GM19438 (cell line): ENCODE results near the gene IFNGR2.
"Not testable (repeated sequence)": the region's sequence is repeated elsewhere in the genome, so short reads cannot be mapped to it uniquely, and the experiment has no call there.

Experiments
- ATAC-seq: cut with Tn5 transposase; IDR thresholded peaks from one replicate; pipeline ENCODE4 v1.9.1; 2021; ENCODE audit warnings: low read depth; ENCODE audit not compliant: unreplicated experiment

IFNGR2 gene

GRCh38 chr21:33403128-33403785 is at the start of gene IFNGR2:
Gene IFNGR2 (plus strand): TSS chr21:33403413. CDS start chr21:33403544, 131 bp downstream.
- no peak for ATAC-seq

GRCh38 chr21:33355355-33355754 is 47.9 kb upstream of the IFNGR2 start:
- no peak for ATAC-seq

GRCh38 chr21:33355996-33356395 is 47.2 kb upstream of the IFNGR2 start:
- no peak for ATAC-seq

- no peak for ATAC-seq
Measured at GRCh38 chr21:33357177-33357576, 46.0 kb upstream of the IFNGR2 start.

GRCh38 chr21:33359446-33359845 is 43.8 kb upstream of the IFNGR2 start:
- ATAC-seq = no peak

- ATAC-seq = no peak
Measured at GRCh38 chr21:33360281-33360680, 42.9 kb upstream of the IFNGR2 start.

GRCh38 chr21:33360881-33361602 is 42.2 kb upstream of the IFNGR2 start:
- ATAC-seq = no peak

GRCh38 chr21:33362044-33362555 is 41.1 kb upstream of the IFNGR2 start:
- ATAC-seq = no peak

GRCh38 chr21:33363911-33364609 is 39.2 kb upstream of the IFNGR2 start:
- ATAC-seq = not testable (repeated sequence)

- no peak for ATAC-seq
Measured at GRCh38 chr21:33364830-33365229, 38.4 kb upstream of the IFNGR2 start.

GRCh38 chr21:33367309-33367973 is 35.8 kb upstream of the IFNGR2 start:
- no peak for ATAC-seq

GRCh38 chr21:33368124-33368523 is 35.1 kb upstream of the IFNGR2 start:
- no peak for ATAC-seq

- no peak for ATAC-seq
Measured at GRCh38 chr21:33368576-33368975, 34.6 kb upstream of the IFNGR2 start.

GRCh38 chr21:33369586-33369985 is 33.6 kb upstream of the IFNGR2 start:
- ATAC-seq = no peak

- ATAC-seq = no peak
Measured at GRCh38 chr21:33370305-33370704, 32.9 kb upstream of the IFNGR2 start.

GRCh38 chr21:33371366-33371765 is 31.8 kb upstream of the IFNGR2 start:
- no peak for ATAC-seq

- ATAC-seq = no peak
Measured at GRCh38 chr21:33372582-33372981, 30.6 kb upstream of the IFNGR2 start.

- ATAC-seq = no peak
Measured at GRCh38 chr21:33373451-33373850, 29.8 kb upstream of the IFNGR2 start.

GRCh38 chr21:33374080-33374449 is 29.1 kb upstream of the IFNGR2 start:
- no peak for ATAC-seq

GRCh38 chr21:33374450-33375096 is 28.6 kb upstream of the IFNGR2 start:
- ATAC-seq = no peak
